IMR-90 (cell line): ENCODE measurements around the gene CADM1.

Experiments
- BHLHE40 ChIP-seq: fragments of 150-350 bp; IDR thresholded peaks from 2 replicates; pipeline ENCODE4 v1.6.1; 2016; ENCODE audit warnings: mild to moderate bottlenecking, low read depth, low read length
- CEBPB ChIP-seq: IDR thresholded peaks from 2 replicates; pipeline ENCODE4 v1.6.1; 2012; ENCODE audit warnings: low read depth, low read length, improper control_type of control experiment
- FOS ChIP-seq: fragments of 150-350 bp; IDR thresholded peaks from 2 replicates; pipeline ENCODE4 v1.6.1; 2016; ENCODE audit warnings: low read depth, low read length
- MAFK ChIP-seq: IDR thresholded peaks from 2 replicates; pipeline ENCODE4 v1.6.1; 2012; ENCODE audit warnings: low read depth, low read length, improper control_type of control experiment
- MAZ ChIP-seq: IDR thresholded peaks from 2 replicates; pipeline ENCODE4 v1.6.1; 2012; ENCODE audit warnings: low read depth, mild to moderate bottlenecking, low read length, improper control_type of control experiment, moderate library complexity, borderline replicate concordance
- MXI1 ChIP-seq: IDR thresholded peaks from 2 replicates; pipeline ENCODE4 v1.6.1; 2012; ENCODE audit warnings: low read depth, mild to moderate bottlenecking, low read length, moderate library complexity, borderline replicate concordance
- POLR2A ChIP-seq: IDR thresholded peaks from 2 replicates; pipeline ENCODE4 v1.6.1; 2012; ENCODE audit warnings: mild to moderate bottlenecking, low read depth, low read length
- RCOR1 ChIP-seq: IDR thresholded peaks from 2 replicates; pipeline ENCODE4 v1.6.1; 2012; ENCODE audit warnings: mild to moderate bottlenecking, low read length, improper control_type of control experiment; ENCODE audit not compliant: insufficient replicate concordance
- SMC3 ChIP-seq: fragments of 150-350 bp; IDR thresholded peaks from 2 replicates; pipeline ENCODE4 v1.6.1; 2016; ENCODE audit warnings: low read depth, mild to moderate bottlenecking, antibody characterized with exemption, low read length, moderate library complexity
- TF ChIP-seq, protein P1 (sequence below): conservative IDR thresholded peaks from 2 replicates; pipeline ENCODE4 v1.5.1; 2012; ENCODE audit warnings: mild to moderate bottlenecking, low read depth, low read length, improper control_type of control experiment

DNA sequence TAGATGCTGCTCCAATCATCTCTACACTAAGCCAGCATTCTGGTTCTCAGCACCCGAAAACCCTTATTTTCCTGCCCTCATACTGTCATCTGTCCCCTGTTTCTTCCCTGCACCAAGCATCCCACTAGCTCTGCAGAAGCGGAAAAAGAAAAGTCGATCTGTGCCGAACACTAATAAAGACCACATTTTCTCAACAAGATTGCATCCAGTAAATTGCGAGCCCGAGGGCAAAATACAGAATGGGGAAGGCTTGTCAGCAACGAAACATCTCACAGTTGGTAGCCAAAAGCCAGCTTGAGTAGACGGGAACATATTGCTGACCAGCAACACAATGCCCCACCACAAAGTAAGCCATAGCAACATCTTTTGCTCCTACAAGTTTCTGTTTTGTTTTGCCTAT lies 227.4 kb downstream of the CADM1 start:
- TF ChIP-seq POLR2A, result no peak
- TF ChIP-seq, protein P1, sequence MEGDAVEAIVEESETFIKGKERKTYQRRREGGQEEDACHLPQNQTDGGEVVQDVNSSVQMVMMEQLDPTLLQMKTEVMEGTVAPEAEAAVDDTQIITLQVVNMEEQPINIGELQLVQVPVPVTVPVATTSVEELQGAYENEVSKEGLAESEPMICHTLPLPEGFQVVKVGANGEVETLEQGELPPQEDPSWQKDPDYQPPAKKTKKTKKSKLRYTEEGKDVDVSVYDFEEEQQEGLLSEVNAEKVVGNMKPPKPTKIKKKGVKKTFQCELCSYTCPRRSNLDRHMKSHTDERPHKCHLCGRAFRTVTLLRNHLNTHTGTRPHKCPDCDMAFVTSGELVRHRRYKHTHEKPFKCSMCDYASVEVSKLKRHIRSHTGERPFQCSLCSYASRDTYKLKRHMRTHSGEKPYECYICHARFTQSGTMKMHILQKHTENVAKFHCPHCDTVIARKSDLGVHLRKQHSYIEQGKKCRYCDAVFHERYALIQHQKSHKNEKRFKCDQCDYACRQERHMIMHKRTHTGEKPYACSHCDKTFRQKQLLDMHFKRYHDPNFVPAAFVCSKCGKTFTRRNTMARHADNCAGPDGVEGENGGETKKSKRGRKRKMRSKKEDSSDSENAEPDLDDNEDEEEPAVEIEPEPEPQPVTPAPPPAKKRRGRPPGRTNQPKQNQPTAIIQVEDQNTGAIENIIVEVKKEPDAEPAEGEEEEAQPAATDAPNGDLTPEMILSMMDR, result no peak
- TF ChIP-seq RCOR1, result no peak
- no peak for TF ChIP-seq MAFK
- TF ChIP-seq MXI1, result no peak
- TF ChIP-seq BHLHE40, result no peak
- TF ChIP-seq CEBPB, result no peak
- TF ChIP-seq FOS, result no peak
- no peak for TF ChIP-seq SMC3
- TF ChIP-seq MAZ, result no peak
